HG02938 (cell line): ENCODE results near the gene ENTPD3.

ENCODE experiments used
- ATAC-seq: cut with Tn5 transposase; IDR thresholded peaks from one replicate; pipeline ENCODE4 v1.9.1; 2021; ENCODE audit warnings: mild to moderate bottlenecking, moderate library complexity; ENCODE audit not compliant: unreplicated experiment

The ENTPD3 gene

DNA sequence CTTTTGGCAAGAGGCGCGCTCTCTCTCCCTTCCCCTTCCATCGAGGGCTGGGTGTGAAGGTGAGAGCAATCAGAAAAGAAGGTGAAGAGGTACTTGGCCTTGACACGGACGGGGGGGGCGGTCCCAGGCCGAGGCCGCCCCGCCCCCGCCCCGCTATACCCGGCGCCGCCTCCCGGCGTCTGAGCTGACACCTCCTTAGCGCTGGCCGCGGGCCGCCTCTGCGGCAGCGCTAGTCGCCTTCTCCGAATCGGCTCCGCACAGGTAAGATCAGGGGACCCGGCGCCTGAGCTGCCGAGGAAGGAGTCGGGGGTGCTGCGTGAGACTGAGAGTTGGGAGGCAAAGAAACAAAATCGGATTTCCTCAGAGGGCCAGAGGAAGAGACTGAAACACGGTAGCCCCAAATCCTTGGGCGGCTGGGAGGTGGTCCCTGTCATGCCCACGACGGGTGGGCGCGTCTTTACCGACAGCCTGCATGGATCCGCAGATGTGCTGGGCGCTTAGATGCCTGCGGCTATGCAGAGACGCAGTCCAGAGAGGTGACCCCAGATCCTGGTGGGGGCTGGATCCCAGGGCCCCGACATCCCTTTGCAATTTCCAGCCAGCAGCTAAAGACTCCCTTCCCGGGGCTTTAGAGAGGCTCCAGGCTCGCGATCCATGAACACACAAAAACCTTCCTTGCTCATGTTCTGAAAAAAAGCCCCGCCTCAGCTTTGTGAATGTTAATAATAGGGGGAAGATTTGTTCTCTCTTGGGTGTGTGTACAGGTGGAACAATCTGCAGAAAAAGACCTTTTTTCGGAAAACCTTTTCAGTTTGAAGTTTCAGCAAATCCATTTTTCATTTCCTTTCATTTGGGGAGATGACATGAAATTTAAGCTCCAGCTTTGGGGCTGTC, at the start of gene ENTPD3:
Gene ENTPD3, plus strand, starts transcription at position 184 of the 894 bp plus-strand sequence. CDS start 874 bp downstream, outside the sequence.
- ATAC-seq = no peak

DNA sequence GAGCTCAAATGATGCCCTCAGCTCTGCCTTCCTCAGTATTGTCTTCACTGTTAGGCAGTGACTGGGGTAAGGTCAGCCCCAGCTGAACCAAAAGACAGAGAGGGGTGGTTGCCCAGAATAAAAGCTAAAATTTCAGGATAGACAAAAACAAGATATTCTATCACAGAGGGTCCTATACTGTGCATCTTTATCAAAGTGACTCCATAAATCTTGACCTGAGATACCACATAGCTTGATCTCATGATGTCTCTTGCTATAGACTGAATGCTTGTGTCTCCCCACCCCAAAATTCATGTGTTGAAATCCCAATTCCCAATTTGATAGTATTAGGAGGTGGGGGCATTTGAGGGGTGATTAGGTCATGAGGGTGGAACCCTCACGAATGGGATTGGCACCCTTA, 47.1 kb upstream of the ENTPD3 start:
- no peak for ATAC-seq

DNA sequence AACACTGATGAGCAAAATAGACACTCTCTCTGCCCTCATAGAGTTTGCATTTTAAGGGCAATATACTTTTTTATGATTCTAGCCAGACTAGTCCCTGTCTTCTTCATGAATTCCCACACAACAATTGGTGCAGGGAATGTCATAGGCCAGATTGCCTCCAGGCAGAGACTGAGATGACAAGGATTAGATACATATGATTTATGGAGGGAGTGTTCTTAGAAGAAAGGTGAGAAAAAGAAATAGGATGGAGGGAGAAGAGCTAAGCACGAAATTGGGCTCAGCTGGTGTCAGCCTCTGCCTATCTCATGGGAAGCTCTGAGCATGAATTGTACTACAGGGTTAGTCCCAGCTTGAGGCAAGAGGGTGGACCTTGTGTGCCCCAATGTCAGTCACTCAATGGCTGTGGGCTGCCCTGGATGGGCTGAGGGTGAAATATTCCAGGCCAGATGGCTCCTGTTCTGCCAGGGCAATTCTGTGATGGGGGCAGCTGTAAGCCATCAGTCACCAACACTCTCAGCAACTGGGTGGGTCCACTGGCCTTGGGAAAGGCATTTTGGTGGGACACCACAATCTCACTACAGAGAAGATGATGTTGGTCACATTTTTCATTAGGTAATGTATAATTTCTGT, 46.3 kb upstream of the ENTPD3 start:
- no peak for ATAC-seq

GRCh38 chr3:40341671-40342070, 45.3 kb upstream of the ENTPD3 start:
- no peak for ATAC-seq

DNA sequence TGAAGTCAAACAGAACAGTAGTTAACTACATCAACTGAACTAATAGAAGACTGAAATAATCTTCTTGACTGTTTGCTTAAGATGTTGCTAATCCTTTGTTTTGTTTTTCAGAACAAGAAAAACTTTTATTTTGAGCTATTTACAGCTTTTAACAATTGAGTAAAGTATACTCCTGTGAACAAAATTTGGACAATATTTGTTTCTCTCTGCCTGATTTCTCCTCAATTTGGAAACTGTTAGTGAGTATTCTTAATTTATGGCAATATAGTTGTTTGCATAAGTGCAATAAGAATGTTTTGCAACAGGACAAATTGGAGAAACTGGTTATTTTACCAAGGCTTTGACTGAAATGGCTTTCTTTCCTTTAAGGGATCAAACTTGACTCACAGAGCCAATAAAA, 36.5 kb upstream of the ENTPD3 start:
- no peak for ATAC-seq

- ATAC-seq = no peak
Measured at GRCh38 chr3:40355410-40355809, 31.6 kb upstream of the ENTPD3 start.

- ATAC-seq = no peak
Measured at GRCh38 chr3:40358454-40358853, 28.5 kb upstream of the ENTPD3 start.

GRCh38 chr3:40363674-40364073, 23.3 kb upstream of the ENTPD3 start:
- ATAC-seq = no peak

DNA sequence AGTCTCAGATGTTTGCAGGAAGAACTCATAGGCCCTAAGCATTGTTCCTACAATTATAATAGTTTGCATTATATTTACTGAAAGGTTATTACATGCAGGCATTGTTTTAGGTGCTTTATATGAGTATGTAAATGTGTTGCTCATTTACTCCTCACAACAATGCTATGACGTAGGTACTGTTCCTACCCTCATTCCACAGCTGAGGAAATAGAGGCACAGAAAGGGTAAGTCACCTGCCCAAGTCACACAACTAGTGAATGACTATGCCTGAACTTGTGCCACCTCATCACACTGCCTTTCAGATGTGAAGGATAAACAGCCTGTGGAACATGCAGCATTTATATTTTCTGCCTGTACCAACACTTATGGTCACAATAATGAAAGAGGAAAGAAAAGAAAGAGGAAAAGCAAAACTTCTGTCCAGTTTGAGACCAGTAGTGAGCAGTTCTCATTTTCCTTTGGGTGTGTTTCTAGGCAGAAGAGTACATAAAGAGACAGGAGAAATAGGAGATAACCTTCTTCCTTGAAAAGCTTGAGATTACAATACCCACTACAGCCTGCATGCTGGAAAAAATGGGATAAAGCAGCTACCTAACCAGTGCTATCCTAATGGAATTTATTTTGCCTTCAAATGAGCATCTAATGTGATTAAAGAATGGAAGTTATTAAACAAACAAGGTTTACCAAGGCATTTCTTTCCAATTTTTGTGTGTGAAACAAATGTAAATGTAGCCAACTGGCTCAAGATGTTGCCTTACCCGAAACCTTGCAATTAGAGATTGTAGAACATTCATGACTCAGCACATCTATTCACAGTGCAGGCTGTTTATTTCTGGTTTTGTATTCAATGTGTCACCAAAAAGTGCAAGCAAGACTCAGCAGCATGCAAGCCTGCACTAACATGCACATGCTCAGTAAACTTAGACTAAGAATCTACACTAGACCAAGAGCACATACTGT, 20.5 kb upstream of the ENTPD3 start:
- ATAC-seq = no peak

DNA sequence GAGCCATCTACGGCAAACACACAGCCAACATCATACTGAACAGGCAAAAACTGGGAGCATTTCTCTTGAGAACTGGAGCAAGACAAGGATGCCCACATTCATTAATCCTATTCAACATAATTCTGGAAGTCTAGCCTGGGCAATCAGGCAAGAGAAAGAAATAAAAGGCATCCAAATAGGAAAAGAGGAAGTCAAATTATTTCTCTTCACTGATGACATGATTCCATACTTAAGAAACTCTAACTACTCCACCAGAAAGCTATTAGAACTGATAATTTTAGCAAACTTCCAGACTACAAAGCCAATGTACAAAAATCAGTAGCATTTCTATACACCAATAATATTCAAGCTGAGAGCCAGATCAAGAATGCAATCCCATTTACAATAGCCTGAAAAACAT, 17.3 kb upstream of the ENTPD3 start:
- no peak for ATAC-seq

DNA sequence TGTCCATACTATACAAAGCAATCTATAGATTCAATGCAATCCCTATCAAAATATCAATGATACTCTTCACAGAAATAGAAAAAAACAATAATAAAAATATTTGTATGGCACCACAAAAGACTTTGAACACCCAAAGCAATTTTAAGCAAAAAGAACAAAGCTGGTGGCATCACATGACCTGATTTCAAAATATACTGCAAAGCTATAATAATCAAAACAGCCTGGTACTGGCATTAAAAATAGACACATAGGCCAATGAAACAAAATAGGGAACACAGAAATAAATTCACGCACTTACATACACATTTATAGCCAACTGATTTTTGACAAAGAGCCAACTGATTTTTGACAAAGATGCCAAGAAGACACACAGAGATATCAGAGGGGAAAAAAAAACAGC, 9.2 kb upstream of the ENTPD3 start:
- no peak for ATAC-seq

- ATAC-seq = no peak
Measured at GRCh38 chr3:40379674-40380306, 7.2 kb upstream of the ENTPD3 start.

DNA sequence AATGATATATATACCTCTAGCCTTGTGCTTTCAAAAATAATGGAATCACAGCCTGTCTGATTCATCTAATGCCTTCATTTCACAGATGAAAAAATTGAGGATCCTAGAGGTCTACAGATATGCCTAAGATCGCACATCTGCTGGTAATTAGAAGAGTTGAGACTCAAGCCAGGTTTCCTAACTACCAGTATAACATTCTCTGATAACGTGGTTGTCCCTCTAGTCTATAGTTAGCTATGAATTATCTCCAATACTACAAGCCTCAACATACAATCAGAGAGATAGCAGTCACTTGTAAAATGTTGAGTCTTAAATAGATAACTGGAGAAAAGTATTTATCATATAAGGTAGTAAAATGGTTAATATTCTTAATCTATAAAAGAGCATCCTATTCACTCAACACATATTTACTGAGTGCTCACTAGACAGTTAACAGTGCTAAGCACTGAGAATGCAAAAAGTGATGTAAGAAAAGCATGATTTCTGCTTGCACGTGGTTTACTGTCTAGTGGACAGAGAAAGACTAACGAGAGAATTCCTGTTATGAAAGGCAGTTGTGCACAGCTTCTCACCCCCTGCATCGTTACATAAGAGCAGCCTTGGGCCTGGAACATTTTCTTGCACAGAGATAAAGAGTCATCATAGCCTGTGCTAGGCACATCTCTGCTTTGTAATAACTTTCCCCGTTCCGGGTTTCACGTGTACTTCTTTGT, 4.9 kb upstream of the ENTPD3 start:
- ATAC-seq = no peak

GRCh38 chr3:40382617-40382979, 4.4 kb upstream of the ENTPD3 start:
- ATAC-seq = no peak

DNA sequence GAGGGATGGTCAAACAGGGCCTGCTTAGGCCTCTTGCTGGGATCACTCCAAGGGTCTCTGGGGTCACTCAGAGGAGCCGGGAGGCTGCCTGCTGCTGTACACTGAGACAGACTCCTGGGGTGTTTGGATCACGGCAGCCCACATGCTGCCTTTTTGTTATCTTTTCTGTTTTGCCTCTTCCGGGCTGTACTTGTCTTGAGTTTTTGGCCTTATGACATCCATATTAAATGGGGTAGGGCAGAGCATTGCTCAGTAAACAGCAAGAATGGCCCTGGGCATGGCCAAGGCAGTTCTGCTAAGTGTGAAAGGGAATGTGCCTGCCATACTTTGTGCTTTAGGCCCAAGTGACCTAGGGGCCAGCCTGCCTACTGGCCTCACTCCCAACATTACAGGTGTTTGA, 771 bp upstream of the ENTPD3 start:
- no peak for ATAC-seq

GRCh38 chr3:40387895-40388254, 891 bp downstream of the ENTPD3 start:
- ATAC-seq = no peak

DNA sequence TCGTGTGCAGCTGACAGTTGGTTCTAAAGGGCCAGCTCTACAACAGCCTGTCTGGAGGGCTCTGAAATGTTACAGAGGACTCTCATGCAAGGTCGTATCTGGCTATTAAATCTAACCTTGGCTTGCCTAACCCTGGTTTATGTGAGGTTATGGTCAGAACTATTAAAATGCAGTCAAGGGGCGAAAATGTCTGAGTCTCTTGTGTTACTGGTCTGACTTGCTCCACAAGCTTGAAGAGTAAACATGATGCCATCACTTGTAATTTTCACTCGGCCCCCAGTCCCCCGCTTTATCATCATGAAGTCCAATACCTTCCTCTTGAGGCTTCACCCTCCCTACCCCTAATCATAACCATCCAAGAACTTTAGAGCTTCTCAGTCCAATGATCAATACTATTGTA, 9.4 kb downstream of the ENTPD3 start:
- ATAC-seq = no peak

DNA sequence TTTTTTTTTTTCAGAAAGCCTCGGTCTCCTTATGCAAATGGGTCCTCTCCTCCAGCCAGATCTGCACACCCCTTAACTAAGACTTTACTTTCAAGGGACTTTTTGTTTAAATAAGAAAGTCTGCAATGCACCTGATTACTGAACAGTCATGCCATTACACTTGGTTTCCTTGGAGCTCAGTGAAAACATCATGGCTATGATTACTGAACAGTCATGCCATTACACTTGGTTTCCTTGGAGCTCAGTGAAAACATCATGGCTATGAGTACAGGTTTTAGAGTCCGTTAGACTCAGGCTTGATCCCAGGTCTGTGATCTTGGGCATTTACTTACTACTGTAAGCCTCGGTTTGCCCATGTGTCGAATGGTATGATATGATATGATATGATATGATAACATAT, 10.1 kb downstream of the ENTPD3 start:
- ATAC-seq = no peak

- ATAC-seq = no peak
Measured at GRCh38 chr3:40397912-40398311, 10.9 kb downstream of the ENTPD3 start.

DNA sequence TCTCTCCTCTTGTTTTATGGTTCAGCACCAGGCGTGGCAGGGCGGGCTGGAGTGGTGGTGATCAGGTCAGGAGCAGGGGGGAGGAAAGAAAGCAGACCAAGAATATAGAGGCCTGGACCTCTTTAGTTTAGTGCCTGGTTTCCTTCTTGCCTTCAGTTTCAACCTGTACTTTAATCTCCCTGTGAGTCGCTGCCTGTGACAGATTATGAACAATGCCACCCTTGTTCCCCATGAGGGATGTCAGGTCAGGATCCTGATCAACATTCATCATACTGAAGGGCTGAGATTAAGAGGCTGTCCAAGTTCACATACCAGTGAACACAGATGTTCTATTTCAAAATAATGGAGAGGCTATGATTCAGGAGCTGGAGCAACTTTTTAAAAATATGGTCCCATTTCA, 11.4 kb downstream of the ENTPD3 start:
- no peak for ATAC-seq
